ENCODE data around the gene NDUFV1. TPM values are rescaled to one million over a fixed set of nuclear protein-coding genes. Genes with fewer than 3 reads are reported as not detected.
"Not testable (repeated sequence)": the region's sequence is repeated elsewhere in the genome, so short reads cannot be mapped to it uniquely, and the experiment has no call there.

Gene NDUFV1
- total and polyA plus RNA-seq, 2 of the 4 experiments (the other 2 are of a cell fraction) = 120 to 133 TPM

GRCh38 chr11:67626131-67626833, 19.5 kb downstream of the NDUFV1 start:
- H2BK20ac ChIP-seq (ENCODE audit: low read depth, low read length); H2BK5ac ChIP-seq (ENCODE audit: low read depth, low read length, poor library complexity, severe bottlenecking); H3K14ac ChIP-seq (replicated peaks; ENCODE audit: low read depth, low read length); H3K79me1 ChIP-seq (ENCODE audit: low read depth in 1 of 2, low read length in 2 of 2); H3K4me3 ChIP-seq (ENCODE audit: insufficient read depth, low read depth, low read length); H2AK9ac ChIP-seq (replicated peaks; ENCODE audit: low read depth, low read length, poor library complexity); H3K9ac ChIP-seq (ENCODE audit: low read depth, low read length); H3K27me3 ChIP-seq (ENCODE audit: control insufficient read depth, insufficient read depth, low read length); H2AFZ ChIP-seq (replicated peaks; ENCODE audit: low read length, poor library complexity); dilution Hi-C loops (cut with HindIII; ENCODE audit: low sequenced_read_pairs, unreplicated experiment); H3K56ac ChIP-seq (ENCODE audit: extremely low read depth, insufficient read depth, low read length); H3K4me2 ChIP-seq (ENCODE audit: low read depth, low read length); H3K23ac ChIP-seq (ENCODE audit: low read depth, low read length); H3K4ac ChIP-seq (ENCODE audit: low read depth, low read length); H2AK5ac ChIP-seq (ENCODE audit: low read depth, low read length); H2BK15ac ChIP-seq (ENCODE audit: low read depth, low read length); H2BK120ac ChIP-seq (ENCODE audit: low read depth, low read length); BruUV-seq (replicated peaks); H3K36me3 ChIP-seq (ENCODE audit: control insufficient read depth, insufficient read depth, low read length); in situ Hi-C loops (cut with MboI; ENCODE audit: low sequenced_read_pairs); H4K91ac ChIP-seq (ENCODE audit: insufficient read depth, low read depth, low read length); H4K5ac ChIP-seq (ENCODE audit: low read depth, low read length); POLR2A ChIA-PET (ENCODE audit: unreplicated experiment); DNase-seq; H4K8ac ChIP-seq (ENCODE audit: low read depth in 2 of 2, low read length in 2 of 2); ATAC-seq (ENCODE audit: low read depth); H3K9me1 ChIP-seq (ENCODE audit: insufficient read depth, low read length); H4K20me1 ChIP-seq (ENCODE audit: insufficient read depth, low read length); H3K9me3 ChIP-seq (ENCODE audit: control insufficient read depth, insufficient read depth, low read length); H3K27ac ChIP-seq (ENCODE audit: insufficient read depth, low read length); H3K4me1 ChIP-seq (ENCODE audit: control insufficient read depth, insufficient read depth, low read length); intact Hi-C loops (cut with micrococcal nuclease); H3K18ac ChIP-seq (ENCODE audit: low read depth, low read length): not testable (repeated sequence)
- no CpG with 5 or more reads among the region's 10 CpGs for WGBS, 2 experiments (ENCODE audit: extremely low coverage in 2 of 2, insufficient read length in 1 of 2)
- CTCF ChIA-PET = interaction anchor here (1.6 kb wide), 1 partner anchor 12 kb away, joined by 5 read pairs; no protein-coding TSS in a partner anchor
